Measurements from ENCODE around the gene TSPYL1.
"Not testable (repeated sequence)": the region's sequence is repeated elsewhere in the genome, so short reads cannot be mapped to it uniquely, and the experiment has no call there.

Gene TSPYL1

DNA sequence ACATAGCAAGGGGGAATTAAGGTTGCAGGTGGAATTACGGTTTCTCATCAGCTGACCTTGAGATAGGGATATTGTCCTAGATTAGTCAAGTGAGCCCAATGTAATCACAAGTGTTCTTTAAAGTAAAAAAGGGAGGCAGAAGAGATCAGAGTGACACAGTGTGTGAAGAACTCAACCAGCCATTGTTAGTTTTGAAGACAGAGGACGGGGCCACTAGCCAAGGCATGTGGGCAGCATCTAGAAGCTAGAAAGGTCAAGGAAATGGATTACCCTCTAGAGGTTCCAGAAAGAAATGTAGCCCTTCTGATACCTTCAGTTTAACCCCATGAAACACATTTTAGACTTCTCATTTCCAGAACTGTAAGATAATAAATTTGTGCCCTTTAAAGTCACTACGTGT lies 18.5 kb upstream of the TSPYL1 start:
- DNase-seq (ENCODE audit: low read depth in 2 of 2), result no peak

DNA sequence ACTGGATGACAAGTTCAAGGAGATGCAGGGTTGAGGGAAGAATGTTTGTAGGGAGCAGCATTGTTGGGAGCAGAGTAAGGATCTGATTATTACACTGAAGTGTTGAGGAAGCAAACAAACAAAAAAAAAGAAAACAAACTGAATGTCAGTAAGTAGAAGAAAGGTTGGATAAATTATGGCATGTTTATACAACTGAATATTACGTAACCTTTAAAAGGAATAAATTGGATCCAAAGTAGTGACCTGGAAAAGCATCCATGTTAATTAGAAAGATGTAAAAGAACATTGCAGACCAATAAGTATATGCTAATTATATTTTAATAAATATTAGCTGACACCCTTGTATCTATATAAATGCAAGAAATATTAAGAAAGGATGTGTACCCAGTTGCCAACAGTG lies 12.8 kb upstream of the TSPYL1 start:
- DNase-seq (ENCODE audit: low read depth in 2 of 2), result no peak

DNA sequence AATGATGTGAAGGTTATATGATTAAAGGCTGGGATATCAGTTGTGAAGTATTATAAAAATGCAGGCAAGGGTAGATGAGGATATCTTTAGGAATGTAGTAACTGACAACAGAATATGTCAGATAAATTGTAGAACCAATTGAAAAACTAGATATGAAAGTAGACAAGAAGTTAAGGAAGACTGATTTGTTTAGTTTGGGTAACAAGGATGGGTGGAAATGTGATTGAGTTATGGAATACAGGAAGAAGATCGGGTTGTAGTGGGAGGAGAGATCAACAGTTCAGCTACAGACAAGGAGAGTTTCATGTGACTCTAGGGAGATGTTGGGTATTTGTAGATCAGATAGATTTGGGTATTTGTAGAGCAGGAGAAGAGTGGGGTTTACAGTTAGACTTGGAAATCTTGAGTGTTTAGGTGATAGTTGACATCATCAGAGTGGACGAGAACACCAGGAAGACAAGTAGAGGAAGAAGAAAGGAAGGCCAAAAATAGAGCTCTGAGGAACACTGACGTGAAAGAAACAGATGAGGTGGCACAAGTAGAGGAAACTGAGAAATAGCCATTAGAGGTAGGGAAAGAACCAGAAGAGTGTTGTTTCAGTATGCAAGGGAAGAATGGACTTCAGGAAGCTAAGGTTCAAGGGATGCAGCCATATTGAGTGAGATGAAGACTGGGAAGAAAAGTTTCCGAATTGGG lies 12.1 kb upstream of the TSPYL1 start:
- no peak for DNase-seq (ENCODE audit: low read depth in 2 of 2)

DNA sequence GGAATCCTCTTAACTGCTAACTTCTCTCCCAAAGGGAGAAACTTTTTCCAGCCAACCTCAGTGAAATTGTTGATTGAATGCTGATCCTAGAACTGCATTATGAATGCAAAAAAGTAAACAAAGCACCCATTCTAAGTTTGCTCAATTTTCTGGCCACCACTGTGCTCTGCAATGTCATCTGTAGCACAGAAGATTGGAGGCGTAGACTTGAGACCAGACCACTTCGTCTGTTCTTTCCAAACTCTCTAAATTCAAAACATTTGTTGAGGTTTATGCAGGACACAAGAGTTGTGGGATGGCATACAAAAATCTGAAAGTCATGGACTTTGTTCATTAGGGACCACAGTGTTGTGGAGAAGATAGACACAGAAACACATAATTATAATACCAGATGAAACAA lies 11.1 kb upstream of the TSPYL1 start:
- DNase-seq (ENCODE audit: low read depth in 2 of 2), result no peak

DNA sequence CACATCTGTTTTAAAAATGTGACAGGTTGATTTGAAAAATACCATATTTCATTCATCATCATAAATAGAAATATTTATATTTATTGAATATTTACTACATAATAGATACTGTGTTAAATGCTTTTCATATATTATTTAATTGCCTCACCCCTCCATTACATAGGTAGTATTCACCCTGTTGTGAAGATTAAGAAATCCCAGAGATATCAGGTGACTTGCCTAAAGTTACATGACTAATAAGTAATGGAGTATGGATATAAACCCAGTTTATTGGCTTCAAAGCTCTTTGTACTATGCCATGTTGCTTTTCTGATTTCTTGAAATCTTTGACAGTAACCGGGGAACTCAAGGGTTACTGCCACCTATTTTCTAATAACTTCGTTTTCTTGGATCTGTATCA lies 10.1 kb upstream of the TSPYL1 start:
- DNase-seq (ENCODE audit: low read depth in 2 of 2), result no peak

DNA sequence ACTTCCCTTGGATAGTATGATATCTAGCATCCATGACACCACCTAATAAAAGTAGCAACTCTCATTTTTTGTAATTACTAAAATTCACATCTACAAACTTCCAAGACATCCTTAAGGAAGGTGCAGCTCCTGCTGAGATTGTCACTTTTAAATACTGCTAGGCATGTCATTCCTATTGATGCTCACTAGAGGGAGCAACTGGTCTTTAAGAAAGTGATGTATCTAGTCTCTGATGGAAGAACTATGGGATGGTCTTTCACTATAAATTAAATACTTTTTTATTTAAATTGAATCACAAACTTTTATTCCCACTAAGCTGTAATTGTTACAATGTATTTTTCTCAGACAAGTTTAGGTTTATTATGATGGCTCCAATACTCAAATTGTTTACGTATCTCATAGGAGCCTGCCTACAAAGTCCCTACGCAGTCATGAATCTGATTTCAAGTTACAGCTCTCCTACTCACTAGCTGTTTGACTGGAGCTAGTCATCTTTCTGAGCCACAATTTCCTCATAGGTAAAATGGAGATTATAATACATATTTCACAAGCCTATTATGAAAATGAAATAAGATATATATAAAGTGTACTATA lies 8.1 kb upstream of the TSPYL1 start:
- no peak for DNase-seq (ENCODE audit: low read depth in 2 of 2)

DNA sequence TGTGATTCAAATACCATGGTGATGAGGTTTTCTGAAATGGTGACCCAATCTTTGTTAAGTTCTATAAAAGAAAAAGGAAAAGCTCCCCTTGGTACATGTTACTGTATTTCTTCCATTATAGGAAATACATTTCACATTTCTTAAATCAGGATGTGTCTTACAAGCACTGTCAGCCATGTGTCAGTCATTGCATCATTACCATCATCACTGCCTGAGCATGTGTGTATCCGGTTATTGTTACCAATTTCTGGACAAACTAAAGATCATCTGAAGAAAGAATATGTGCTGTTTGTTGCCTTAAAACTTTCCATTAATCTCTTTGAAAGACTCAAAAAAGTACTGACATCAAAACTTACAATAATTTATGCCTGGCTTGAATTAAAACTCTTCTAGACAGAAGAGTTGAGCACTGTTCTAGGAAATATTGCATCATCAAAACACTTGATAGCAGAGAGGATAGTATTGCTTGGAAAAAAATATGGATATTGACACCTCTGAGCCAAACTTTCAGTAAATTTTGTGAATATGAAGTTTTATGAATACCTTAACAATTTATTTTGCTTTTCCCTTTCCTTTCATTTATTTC lies 7.1 kb upstream of the TSPYL1 start:
- DNase-seq (ENCODE audit: low read depth in 2 of 2), result no peak

DNA sequence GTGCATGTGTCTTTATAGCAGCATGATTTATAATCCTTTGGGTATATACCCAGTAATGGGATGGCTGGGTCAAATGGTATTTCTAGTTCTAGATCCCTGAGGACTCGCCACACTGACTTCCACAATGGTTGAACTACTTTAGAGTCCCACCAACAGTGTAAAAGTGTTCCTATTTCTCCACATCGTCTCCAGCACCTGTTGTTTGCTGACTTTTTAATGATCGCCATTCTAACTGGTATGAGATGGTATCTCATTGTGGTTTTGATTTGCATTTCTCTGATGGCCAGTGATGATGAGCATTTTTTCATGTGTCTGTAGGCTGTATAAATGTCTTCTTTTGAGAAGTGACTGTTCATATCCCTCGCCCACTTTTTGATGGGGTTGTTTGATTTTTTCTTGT lies 5.3 kb upstream of the TSPYL1 start:
- not testable (repeated sequence) for DNase-seq (ENCODE audit: low read depth in 2 of 2)

DNA sequence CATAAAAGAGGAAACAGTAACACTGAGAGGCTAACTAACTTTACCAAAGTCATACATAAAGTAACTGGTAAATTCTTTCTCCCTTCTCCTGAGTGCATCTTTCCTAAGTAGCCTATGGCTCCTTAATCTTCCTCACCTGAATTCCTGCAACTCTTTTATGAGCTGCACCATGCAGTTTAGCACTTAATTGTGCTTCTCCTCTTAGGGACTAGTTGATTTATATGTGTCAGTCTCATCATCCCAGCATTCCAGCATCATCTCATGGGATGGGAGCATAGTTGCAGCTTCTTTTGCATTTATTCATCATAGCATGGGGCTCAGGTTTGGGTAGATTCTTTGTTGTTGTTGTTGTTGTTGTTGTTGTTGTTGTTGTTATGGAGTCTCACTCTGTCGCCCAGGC lies 3.5 kb upstream of the TSPYL1 start:
- DNase-seq (ENCODE audit: low read depth in 2 of 2), result no peak

DNA sequence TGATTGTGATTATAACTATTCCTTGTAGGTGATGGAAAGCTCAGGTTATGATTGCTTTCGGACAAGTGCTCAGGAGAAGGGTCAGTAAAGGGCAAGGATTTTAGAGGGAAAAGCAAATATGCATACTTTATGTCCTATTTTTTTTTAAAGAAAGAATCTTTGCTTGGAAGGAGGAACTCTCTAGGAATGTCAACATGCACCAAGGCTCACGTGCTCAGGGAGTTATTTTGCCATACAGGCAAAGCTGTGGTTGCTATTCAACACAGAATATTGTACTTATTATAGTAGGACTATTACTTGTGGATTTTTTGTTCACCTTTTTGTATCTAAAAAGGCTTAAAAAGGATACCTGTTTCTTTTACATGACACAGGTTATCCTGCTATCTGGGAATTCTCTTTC lies 3.0 kb upstream of the TSPYL1 start:
- DNase-seq (ENCODE audit: low read depth in 2 of 2), result no peak

DNA sequence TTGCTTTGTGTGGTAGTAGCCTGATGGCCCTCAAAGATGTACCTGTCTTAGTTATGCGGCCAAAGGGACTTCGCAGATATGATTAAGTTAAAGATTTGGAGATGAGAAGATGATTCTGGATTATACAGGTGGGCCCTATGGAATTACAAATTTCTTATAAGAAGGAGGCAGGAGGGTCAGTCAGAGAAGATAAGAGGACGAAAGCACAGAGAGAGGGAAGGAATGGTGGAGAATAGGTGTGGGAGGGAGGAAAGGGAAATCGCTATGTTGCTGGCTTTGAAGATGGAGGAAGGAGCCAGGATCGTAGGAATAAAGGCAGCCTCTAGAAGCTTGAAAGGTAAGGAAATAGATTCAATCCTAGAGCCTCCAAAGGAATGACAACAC lies 1.2 kb upstream of the TSPYL1 start:
- no peak for DNase-seq (ENCODE audit: low read depth in 2 of 2)

DNA sequence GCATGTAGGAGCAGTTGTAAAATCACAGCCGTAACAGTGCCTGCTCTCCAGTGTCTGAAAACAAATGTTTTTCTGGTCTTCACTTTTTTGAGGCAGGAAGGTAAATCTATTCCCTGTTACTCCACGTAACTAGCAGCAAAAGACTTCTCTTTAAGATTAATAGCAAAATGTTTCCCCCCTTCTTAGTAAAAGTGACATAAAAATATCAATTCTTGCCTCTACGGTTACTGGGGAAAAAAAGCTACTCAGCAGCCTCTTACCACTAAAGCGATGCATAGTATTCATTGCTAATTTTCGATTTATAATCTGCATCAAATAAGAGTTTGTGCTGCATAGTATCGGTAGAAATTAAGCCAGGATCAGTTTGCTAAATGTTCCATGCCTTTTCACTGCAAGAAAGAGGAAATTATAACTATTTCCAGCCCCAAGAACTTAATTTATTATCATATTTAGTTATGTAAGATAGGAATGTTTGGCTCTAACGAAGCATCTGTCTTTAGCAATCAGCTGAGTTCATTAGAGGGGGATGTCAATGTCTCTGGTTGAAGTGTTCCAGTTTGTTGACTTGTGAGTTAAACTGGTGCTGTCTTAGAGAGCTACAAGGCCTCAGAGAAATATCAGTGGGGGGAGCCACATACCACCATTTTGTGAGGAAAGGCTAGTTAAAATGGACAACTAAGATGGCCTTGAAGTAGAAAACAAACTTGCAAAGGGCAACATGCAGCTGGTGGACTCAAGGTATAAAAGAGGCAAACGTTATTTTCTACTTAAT lies 617 bp upstream of the TSPYL1 start:
- DNase-seq (ENCODE audit: low read depth in 2 of 2), result no peak

DNA sequence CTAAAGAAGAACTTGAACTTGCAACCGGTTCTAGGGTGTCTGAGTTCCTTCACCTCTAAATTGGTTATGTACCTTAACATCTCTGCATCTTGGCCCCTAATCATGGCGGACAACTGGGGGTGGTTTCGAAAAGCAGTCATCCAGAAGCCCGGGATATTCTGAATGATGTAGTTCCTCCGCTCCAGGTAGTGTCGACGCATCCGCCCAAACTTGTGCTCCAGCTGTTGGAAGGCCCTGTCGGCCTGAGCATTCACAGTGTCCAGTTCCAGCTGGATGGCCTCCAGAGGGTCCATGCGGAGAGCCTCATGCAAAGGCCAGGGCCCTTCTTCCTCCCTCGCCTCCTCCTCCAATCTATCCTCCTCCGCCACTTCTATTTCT lies 887 bp downstream of the TSPYL1 start:
- DNase-seq (ENCODE audit: low read depth in 2 of 2), result no peak

DNA sequence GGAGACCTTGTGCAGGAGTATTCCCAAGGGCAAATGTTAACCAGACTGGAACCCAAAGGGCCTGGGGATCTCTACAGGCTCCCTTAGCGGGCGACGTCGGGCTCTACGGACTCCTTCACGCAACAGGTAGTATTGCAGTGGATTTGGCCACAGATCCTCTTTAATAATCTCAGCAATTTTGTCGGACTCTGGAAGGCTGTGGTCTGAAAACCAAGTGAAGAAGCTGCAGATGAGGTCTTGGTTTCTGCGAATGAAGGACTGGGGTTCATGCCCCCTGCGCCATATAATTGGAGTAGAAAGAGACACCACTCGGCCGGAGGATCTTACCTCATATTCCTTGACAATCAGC lies 1.3 kb downstream of the TSPYL1 start:
- no peak for DNase-seq (ENCODE audit: low read depth in 2 of 2)

DNA sequence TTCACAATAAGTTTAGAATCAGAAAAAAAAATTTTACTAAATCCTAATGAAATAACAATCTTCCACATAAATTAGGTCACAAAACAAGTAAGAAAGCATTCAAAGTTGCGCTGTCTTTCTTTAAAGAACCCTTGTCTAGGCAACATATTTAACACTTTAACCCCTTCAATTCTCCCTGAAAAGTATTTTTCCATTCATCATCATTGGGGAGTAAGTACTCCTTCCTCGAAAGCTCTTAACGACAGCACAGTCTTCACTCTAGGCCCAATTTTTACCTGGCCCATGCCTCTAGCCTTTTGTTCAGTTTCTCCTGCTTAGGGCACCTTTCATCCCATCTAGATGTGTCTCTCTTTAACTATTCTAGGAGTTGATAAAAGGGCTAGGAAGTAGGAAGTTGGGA lies 2.6 kb downstream of the TSPYL1 start:
- DNase-seq (ENCODE audit: low read depth in 2 of 2), result no peak

DNA sequence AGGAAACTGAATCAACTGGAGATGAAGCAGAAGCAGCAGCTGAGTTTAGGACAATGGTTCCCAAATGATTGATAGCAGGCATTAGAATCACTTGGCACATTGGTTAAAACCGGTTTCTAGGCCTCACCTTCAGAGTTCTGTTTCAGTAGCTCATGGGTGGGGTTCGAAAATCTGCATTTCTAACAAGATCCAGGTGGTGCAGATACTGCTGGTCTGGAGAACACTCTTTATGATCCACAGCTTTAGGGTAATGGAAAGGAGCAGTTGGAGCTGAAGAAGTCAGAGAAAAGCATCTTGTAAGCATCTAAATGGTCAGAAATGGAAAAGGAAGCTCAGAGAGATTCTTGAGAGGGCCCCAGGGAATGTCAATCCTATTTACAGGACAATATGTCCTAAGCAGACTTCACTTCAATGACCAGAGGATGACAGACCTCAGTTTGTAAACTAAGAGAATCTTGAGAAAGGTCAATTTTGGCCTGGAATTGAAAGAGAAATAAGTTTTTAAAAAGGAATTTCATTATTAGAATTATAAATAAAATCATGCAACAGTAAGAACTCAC lies 8.5 kb downstream of the TSPYL1 start:
- DNase-seq (ENCODE audit: low read depth in 2 of 2), result no peak

DNA sequence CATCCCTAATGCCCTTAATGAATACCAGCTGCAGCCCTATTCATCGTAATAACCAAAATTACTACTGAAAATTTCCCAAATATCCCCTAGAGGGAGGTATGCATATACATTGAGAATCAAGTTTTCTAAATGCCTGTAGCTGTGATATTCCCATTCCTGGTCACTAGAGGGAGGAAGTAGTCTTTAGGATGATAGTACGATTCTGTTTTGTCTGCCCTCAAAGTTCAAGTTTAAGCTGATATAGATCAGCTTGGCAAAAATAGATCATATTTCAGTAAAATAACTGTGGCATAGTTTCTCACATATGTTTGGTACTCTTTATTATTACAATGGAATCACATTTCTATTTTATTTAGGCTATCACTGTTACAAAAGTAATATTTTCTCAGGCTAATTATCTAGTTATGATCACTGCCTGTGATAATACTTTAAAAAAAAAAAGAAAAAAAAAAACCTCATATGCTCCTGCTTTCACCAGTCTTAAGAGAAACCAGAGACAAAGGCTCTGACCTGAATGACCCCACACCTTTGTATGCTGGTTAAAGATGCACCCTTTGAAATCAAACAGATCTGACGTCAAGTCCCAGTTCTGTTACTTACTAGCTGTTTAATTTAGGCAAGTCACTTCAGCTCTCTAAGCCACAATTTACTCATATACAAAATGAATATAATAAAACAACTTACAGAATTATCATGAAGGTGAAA lies 11.0 kb downstream of the TSPYL1 start:
- no peak for DNase-seq (ENCODE audit: low read depth in 2 of 2)

DNA sequence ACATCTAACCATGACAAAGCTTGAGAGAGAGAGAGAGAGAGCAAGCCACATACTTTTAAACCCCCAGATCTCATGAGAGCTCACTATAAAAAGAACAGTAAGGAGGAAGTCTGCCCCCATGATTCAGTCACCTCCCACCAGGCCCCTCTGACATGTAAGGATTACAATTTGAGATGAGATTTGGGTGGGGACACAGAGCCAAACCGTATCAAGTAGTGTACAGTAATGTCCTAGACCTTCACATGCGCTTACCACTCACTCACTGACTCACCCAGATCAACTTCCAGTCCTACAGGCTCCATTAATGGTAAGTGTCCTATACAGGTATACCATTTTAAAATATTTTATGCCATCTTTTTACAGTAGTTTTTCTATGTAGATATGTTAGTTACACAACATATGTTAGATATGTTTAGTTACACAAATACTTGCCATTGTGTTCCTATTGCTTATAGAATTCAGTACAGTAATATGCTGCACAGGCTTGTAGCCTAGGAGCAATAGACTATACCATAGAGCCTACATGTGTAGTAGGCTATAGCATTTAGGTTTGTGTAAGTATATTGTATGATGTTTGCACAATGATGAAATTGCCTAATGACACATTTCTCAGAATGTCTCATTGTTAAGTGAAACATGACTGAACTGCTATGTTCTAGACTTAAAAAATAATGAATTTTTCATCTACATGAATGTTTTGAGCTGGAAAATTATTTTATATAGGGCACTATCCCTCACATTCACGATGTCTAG lies 11.7 kb downstream of the TSPYL1 start:
- DNase-seq (ENCODE audit: low read depth in 2 of 2), result no peak

DNA sequence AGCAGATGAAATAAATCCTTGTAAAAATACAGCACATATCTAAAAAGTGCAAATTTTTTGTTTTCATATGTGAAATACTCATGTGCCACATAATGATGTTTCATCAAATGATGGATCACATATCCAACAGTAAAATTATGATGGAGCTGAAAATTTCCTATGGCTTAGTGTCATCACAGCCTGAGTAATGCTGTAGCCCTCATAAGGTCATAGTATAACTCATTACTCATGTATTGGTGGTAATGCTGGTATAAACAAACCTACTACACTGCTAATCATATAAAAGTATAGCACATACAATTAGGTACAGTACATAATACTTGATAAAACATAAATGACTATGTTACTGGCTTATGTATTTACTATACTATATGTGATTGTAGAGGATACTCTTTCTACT lies 12.9 kb downstream of the TSPYL1 start:
- DNase-seq (ENCODE audit: low read depth in 2 of 2), result no peak

DNA sequence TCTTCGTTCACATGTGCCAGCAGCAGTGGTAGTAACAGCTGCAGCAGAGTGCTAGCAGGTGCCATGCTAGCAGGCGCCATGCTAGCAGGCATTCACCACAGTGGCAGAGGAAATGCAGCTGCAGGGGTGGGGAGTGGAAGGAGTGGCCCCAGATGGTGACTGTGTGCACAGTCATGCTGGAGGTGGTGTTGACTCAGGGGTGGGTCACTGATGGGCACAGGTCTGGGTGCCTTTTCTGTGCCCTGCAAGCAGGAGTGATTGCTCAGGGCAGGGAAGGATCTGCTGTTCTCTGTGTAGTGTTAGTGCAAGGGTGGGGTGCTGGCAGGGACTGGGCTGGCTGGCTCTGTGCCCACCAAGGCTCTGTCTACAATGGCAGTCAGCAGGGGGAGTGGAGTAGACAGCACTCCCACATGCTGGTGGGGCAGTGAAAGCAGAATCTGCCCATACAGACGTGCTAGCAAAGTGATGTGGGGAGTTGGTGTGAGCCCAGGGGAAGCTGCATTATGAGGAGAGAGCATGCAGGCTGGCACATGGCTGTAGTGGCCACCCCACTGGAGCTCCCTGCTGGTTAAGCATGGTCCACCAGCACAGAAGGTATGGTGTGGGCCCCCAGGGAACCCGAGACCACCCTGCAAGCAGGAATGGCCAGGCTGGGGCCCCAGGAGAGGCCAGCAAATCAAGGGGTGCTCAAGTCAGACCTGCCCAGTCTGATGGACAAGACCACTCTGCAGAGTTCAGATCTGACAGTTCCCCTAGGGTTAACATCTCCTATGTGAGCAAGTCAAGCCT lies 14.5 kb downstream of the TSPYL1 start:
- no peak for DNase-seq (ENCODE audit: low read depth in 2 of 2)

DNA sequence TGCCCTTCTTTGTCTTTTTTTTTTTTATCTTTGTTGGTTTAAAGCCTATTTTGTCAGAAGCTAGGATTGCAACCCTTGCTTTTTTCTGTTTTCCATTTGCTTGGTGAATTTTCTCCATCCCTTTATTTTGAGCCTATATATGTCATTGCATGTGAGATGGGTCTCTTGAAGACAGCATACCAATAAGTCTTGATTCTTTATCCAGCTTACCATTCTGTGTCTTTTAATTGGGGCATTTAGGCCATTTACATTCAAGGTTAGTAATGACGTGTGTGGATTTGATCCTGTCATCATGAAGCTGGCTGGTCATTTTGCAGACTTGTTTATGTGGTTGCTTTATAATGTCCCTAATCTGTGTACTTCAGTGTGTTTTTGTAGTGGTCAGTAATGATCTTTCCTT lies 16.4 kb downstream of the TSPYL1 start:
- DNase-seq (ENCODE audit: low read depth in 2 of 2), result no peak
